Fibroblast of lung (primary cell): ENCODE results near the gene ARHGAP11A. TPM values are rescaled to one million over a fixed set of nuclear protein-coding genes. Genes with fewer than 3 reads are reported as not detected.

Experiments
- DNase-seq, 2 donors: peaks; one replicate each; pipeline versions ENCODE4 v3.0.0 to v3.0.0-alpha.2; 2010; ENCODE audit warnings: low read depth in 2 of 2
- H2AFZ ChIP-seq: 2 replicates; pipeline ENCODE4 v1.5.1; 2012; ENCODE audit warnings: low read length, control low read depth, inconsistent platforms
- H3K27ac ChIP-seq: 2 replicates; pipeline ENCODE4 v1.5.1; 2011; ENCODE audit warnings: low read length, control low read depth; ENCODE audit not compliant: insufficient read depth
- H3K27me3 ChIP-seq: 2 replicates; pipeline ENCODE4 v1.5.1; 2011; ENCODE audit warnings: mild to moderate bottlenecking, low read length; ENCODE audit not compliant: control insufficient read depth, insufficient read depth
- H3K36me3 ChIP-seq: 2 replicates; pipeline ENCODE4 v1.5.1; 2011; ENCODE audit warnings: low read length; ENCODE audit not compliant: control insufficient read depth, insufficient read depth
- H3K4me1 ChIP-seq: 2 replicates; pipeline ENCODE4 v1.5.1; 2011; ENCODE audit warnings: low read length; ENCODE audit not compliant: control insufficient read depth, insufficient read depth; ENCODE audit errors: extremely low read depth
- H3K4me2 ChIP-seq: 2 replicates; pipeline ENCODE4 v1.5.1; 2011; ENCODE audit warnings: low read length, control low read depth; ENCODE audit not compliant: insufficient read depth; ENCODE audit errors: extremely low read depth
- H3K4me3 ChIP-seq, 4 experiments: fragments of 200-600 bp in 1 of 4; sonication (generic) in 1 of 4; replicated peaks in 1 of 4; 2 replicates each; pipeline ENCODE4 v1.5.1; 2011 to 2016; ENCODE audit warnings: low read length in 4 of 4, low read depth in 3 of 4, mild to moderate bottlenecking in 3 of 4, control low read depth in 2 of 4, inconsistent platforms in 1 of 4, mixed read lengths in 1 of 4; ENCODE audit not compliant: insufficient read depth in 1 of 4; ENCODE audit errors: control extremely low read depth in 1 of 4
- H3K79me2 ChIP-seq: 2 replicates; pipeline ENCODE4 v1.5.1; 2012; ENCODE audit warnings: mild to moderate bottlenecking, low read length, inconsistent platforms; ENCODE audit not compliant: control insufficient read depth, insufficient read depth
- H3K9ac ChIP-seq: 2 replicates; pipeline ENCODE4 v1.5.1; 2011; ENCODE audit warnings: mild to moderate bottlenecking, low read length, control low read depth; ENCODE audit not compliant: insufficient read depth
- H3K9me3 ChIP-seq: 2 replicates; pipeline ENCODE4 v1.5.1; 2012; ENCODE audit warnings: low read depth, low read length; ENCODE audit not compliant: control insufficient read depth, insufficient read depth
- H4K20me1 ChIP-seq: 2 replicates; pipeline ENCODE4 v1.5.1; 2011; ENCODE audit warnings: low read length; ENCODE audit not compliant: control insufficient read depth, insufficient read depth; ENCODE audit errors: extremely low read depth
- CTCF ChIP-seq, 2 donors: IDR thresholded peaks in 1 of 2; conservative IDR thresholded peaks in 1 of 2; 1 replicate in 1 of 2; 2 replicates in 1 of 2; pipeline ENCODE4 v1.5.1; 2011 to 2012; ENCODE audit warnings: low read length in 2 of 2, control low read depth in 1 of 2, inconsistent platforms in 1 of 2, low read depth in 1 of 2, mild to moderate bottlenecking in 1 of 2
- EZH2 ChIP-seq: IDR thresholded peaks from 2 replicates; pipeline ENCODE4 v1.5.1; 2012; ENCODE audit warnings: low read length, control low read depth, mild to moderate bottlenecking; ENCODE audit errors: missing control alignments
- polyA plus RNA-seq, 2 donors: library from polyadenylated mRNA; depleted of rRNA in 1 of 2; stranded (reverse) in 1 of 2; unstranded in 1 of 2; fragments of >200 nt; gene quantifications; 2 replicates each; pipeline ENCODE4 v1.2.1, GENCODE V29; 2011 to 2012; ENCODE audit warnings: missing spikeins in 1 of 2
- total RNA-seq: library from RNA; depleted of rRNA; stranded (reverse); fragments of >200 nt; gene quantifications from 2 replicates; pipeline ENCODE4 v1.2.1, GENCODE V29; 2014

ARHGAP11A gene
- total and polyA plus RNA-seq, 2 donors (not counting 1 experiment from before 2014, with no cell fraction given): 9.1 to 21.1 TPM

DNA sequence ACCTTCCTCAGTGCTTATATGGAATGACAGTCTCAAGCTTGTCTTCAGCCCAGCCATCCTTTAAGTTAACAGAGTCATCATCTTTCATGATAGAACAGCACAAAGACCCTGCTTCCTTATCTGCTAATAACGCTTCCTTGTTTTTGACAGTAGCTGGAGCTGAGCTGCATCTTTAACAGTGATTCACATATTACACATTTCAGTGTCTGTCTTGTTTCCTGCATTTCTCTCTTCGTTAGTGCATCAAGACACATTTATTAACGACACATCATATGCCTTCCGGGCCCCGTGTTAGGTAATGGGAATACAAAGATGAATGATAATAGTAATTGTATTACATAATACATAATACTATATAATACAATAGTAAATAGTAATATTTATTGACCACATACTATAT, 72.3 kb downstream of the ARHGAP11A start:
- Histone ChIP-seq H3K36me3 (no peaks in the 10 kb centered on the region), H3K27ac (no peak overlapping the region), H3K79me2 (no peaks in the 10 kb centered on the region), H3K4me1 (peaks cover 15% of the 10 kb centered on the region), H3K4me3 (no peak overlapping the region), H3K9me3 (no peaks in the 10 kb centered on the region), H4K20me1 (no peaks in the 10 kb centered on the region), H3K27me3 (no peaks in the 10 kb centered on the region), H2AFZ (no peak overlapping the region), H3K4me2 (no peak overlapping the region), H3K9ac (no peak overlapping the region)
- DNase-seq: peak in 1 of 2 donors; percentile 83
- TF ChIP-seq CTCF (conservative IDR thresholded peaks at IDR 0.05 in 1 of 2, IDR thresholded peaks at IDR 0.05 in 1 of 2; ENCODE audit: low read depth in 1 of 2, low read length in 2 of 2) (no peak), EZH2 (no peak)

DNA sequence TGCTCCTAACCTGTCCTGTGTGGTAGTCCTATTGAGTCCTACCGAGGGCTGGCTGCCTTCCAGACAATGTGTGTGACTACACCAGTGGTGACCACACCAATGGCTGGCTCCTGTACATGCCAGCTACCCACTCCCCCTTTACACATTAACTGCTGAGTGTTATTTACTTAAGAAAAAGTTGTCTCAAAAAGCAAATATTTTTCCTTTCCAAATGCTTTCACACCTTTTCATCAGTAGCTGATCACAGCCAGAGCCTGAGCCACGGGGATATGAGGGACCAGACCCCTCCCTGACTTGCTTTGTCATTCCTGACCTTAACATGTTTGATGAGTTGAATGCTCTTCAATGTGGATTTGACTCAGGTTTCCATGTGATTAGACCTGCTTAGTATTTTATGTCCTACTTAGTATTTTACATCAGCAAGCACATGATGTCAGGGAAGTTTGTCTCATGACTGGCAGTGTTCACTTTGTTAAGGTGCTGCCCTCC, 72.9 kb downstream of the ARHGAP11A start:
- DNase-seq: peak in 1 of 2 donors; percentile 68
- no peak overlapping the region for H2AFZ ChIP-seq
- H3K4me1 ChIP-seq: peaks cover 8% of the 10 kb centered on the region
- no peak overlapping the region for H3K4me3 ChIP-seq
- H3K9ac ChIP-seq: no peak overlapping the region
- TF ChIP-seq CTCF (conservative IDR thresholded peaks at IDR 0.05 in 1 of 2, IDR thresholded peaks at IDR 0.05 in 1 of 2; ENCODE audit: low read depth in 1 of 2, low read length in 2 of 2) (no peak), EZH2 (no peak)
- H3K36me3 ChIP-seq: no peaks in the 10 kb centered on the region
- no peaks in the 10 kb centered on the region for H3K27me3 ChIP-seq
- H3K4me2 ChIP-seq: no peak overlapping the region
- H3K27ac ChIP-seq: no peak overlapping the region
- no peaks in the 10 kb centered on the region for H4K20me1 ChIP-seq
- no peaks in the 10 kb centered on the region for H3K79me2 ChIP-seq
- H3K9me3 ChIP-seq: no peaks in the 10 kb centered on the region

Other genes starting within 250 kb of the ARHGAP11A start
- under 0.01 and 0.17 TPM in 2 replicates for gene GOLGA8K, start 212.2 kb upstream of the ARHGAP11A start, total RNA-seq
- gene GOLGA8K, start 212.2 kb upstream of the ARHGAP11A start, polyA plus RNA-seq: not detected in 2 replicates
- 0.77 and 0.99 TPM in 2 replicates for gene GOLGA8O, start 159.9 kb upstream of the ARHGAP11A start, total RNA-seq
- 0.15 and 0.19 TPM in 2 replicates for gene GOLGA8O, start 159.9 kb upstream of the ARHGAP11A start, polyA plus RNA-seq
- 3.6 TPM in 2 replicates for gene GOLGA8N, start 22.0 kb upstream of the ARHGAP11A start, total RNA-seq
- 0.54 and 1.7 TPM in 2 replicates for gene GOLGA8N, start 22.0 kb upstream of the ARHGAP11A start, polyA plus RNA-seq
- gene SCG5, start 26.2 kb downstream of the ARHGAP11A start, total RNA-seq: 39.8 and 46.2 TPM in 2 replicates
- gene SCG5, start 26.2 kb downstream of the ARHGAP11A start, polyA plus RNA-seq: 15.9 and 27.8 TPM in 2 replicates
- gene GREM1, start 102.5 kb downstream of the ARHGAP11A start, total RNA-seq: 113 and 364 TPM in 2 replicates
- gene GREM1, start 102.5 kb downstream of the ARHGAP11A start, polyA plus RNA-seq: 489 and 1,863 TPM in 2 replicates